AG08395 (cell line): Measurements from ENCODE around the gene ACOT13.
A peak's percentile ranks its signal among the peaks of the same experiment; 100 is the strongest.
"Not testable (repeated sequence)": the region's sequence is repeated elsewhere in the genome, so short reads cannot be mapped to it uniquely, and the experiment has no call there.

ENCODE experiments used
- DNase-seq: peaks from one replicate; pipeline ENCODE4 v3.0.0; 2012; ENCODE audit warnings: mixed read lengths, low spot score

The ACOT13 gene

GRCh38 chr6:24666641-24667377 lies at the start of gene ACOT13, which contains the start of gene TDP2:
Gene ACOT13, plus strand, starts transcription at chr6:24667077. Its CDS starts 187 bp downstream, at chr6:24667264.
Gene TDP2, minus strand, starts transcription at chr6:24666899. Its CDS starts 37 bp downstream, at chr6:24666862.
- DNase-seq: peak; percentile 99

DNA sequence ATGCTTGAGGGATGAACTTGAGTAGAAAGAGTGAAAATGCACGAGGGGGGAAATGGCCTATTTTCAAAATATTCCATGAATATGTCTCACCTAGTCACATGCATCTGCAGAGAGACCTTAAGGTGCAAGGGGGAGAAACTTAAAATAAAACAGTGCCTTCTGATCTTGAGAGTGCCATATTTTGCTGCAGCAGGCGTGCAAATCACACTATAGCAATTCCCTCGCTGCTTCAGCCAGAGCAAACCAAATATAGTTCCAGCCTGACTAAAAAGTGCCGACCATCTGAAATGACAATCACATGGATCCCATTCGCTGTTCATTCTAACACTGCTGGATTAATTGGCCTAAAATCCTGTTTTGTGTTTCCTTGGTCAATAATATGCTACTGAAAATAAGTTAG lies 47.2 kb upstream of the ACOT13 start:
- DNase-seq: no peak

- DNase-seq: no peak
These were observed 46.2 kb upstream of the ACOT13 start for GRCh38 chr6:24620637-24621036.

DNA sequence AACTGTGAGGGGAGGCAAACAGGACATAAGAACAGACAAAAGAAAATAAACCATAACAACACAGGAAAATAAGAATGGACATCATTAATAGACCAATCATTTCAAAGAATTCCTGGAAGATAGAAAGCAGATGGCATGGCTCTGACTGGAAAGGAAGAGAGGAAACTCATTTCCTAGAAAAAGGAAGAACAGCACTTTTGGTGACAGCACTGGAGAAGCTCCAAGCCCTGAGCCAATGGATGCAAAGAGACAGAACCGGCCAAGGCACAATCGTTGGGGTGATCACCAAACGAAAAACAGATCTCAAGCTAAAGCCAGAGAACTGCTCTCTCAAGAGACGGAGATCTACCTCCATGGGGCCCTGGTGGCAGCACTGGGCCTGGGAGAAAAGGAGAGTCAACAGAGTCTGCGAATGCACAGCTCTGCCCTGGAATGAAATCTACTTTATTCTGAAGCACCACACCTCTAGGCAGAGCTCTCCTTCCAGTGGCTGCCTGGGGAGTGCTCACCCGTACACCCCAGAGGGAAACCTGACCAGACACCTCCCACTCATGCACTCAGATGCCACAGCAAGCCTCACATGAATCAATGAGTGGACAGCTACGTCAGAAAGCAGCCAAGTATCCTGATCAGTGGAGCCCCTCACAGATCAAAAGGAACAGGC lies 45.1 kb upstream of the ACOT13 start:
- DNase-seq: no peak

DNA sequence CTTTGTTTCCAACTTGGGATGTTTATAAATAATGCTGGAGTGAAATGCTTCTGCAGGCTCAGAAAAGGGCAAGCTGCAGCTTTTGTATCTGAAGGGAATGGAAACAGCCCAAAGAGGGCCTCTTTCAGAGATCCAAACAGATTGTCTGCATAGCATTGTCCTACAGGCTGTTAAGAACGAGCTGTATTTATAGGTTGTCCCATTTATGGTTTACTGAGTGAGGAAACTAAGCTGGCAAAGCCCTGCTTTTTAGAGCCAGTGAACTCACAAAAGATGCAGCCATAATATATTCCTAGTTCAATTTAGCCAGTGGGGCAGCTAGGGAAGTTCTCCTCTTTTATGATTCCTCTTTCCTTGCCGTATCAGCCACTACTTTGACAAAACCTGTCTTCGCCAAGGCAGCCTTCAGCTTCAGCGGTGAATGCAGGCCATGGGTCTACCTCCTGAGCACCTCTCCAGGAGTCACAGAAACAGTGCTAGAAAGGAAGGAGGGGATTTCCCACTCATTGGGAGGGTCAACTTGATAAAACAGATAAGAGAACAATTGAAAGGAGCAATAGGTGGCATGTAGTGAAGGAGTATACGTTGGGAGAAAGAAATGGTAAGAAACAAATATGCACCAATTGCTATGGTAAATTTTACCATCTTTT lies 35.9 kb upstream of the ACOT13 start:
- no peak for DNase-seq

DNA sequence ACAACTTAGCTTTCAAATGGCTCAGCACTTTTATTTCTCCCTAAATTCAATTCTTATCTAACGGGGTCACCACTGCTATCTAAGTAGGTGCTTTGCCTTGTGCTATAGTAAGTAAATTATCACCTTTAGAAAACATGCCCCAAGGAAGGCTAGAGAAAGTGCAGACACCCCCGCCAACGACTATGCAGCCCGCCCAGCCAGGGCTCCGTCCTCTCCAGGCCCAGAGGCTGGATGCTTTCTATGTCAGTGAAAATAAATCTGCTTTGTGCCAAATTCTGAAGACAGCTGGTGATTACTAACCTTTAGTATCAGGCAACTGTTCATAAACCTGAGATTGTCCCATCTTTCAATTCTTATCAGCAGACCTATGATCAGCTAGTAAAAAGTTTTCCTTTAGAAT lies 35.2 kb upstream of the ACOT13 start:
- DNase-seq: no peak

GRCh38 chr6:24632573-24632972 lies 34.3 kb upstream of the ACOT13 start:
- DNase-seq: no peak

- DNase-seq: no peak
These were observed 30.2 kb upstream of the ACOT13 start for GRCh38 chr6:24636681-24637080.

- DNase-seq: no peak
These were observed 26.7 kb upstream of the ACOT13 start for GRCh38 chr6:24640166-24640565.

- not testable (repeated sequence) for DNase-seq
These were observed 26.2 kb upstream of the ACOT13 start for GRCh38 chr6:24640631-24641030.

DNA sequence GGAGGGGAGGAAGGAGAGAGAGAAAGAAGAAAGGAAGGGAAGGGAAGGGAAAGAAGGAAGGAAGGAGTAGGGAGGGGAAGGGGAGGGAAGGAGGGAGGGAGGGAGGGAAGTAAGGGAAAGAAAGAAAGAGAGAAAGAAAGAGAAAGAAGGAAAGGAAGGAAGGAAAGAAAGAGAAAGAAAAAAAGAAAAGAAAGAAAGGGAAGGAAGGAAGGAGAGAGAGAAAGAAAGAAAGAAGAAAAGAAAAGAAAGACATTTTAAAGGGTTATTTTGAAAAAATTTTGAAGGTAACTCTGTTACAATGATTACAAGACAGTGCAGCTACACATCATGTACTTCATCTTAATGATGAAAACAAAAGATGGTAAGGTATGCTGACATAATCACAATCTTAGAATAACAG lies 24.8 kb upstream of the ACOT13 start:
- DNase-seq: no peak

GRCh38 chr6:24643920-24644319 lies 23.0 kb upstream of the ACOT13 start:
- no peak for DNase-seq

DNA sequence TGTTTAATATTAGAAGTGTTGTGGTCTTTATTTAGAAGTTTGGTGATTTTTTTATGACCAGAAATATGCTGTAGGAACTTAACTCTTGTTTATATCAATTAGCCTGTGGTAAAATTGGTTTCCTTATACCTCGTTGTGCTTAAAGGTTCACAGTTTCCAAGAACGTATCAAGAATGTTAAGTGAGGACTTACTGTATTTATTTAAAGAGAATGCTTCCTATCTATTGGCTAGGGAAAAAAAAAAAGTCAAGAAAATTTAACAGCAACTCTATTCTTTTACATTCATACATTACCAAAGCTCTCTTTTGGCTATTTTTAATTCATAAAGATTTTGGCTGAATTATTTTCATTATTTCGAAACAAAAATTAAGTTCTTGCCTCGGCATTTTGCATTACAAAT lies 22.5 kb upstream of the ACOT13 start:
- DNase-seq: no peak

- DNase-seq: no peak
These were observed 20.1 kb upstream of the ACOT13 start for GRCh38 chr6:24646771-24647170.

GRCh38 chr6:24648276-24648675 lies 18.6 kb upstream of the ACOT13 start:
- no peak for DNase-seq

- no peak for DNase-seq
These were observed 17.2 kb upstream of the ACOT13 start for GRCh38 chr6:24649691-24650090.

DNA sequence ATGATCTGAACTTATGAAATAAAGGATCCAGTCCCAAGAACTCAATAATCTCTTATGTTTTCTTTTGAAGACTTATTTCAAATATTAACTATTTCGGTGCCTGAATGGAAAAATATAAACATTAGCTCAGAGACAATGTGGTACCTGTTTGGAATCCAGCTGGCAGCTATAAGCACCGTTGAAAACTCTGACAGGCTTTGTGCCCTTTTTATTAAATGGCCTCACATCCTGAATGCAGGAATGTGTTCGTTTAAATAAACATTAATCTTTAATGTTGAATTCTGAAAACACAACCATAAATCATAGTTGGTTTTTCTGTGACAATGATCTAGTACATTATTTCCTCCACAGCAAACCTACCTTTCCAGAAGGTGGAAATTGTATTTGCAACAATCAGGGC lies 16.5 kb upstream of the ACOT13 start:
- no peak for DNase-seq

DNA sequence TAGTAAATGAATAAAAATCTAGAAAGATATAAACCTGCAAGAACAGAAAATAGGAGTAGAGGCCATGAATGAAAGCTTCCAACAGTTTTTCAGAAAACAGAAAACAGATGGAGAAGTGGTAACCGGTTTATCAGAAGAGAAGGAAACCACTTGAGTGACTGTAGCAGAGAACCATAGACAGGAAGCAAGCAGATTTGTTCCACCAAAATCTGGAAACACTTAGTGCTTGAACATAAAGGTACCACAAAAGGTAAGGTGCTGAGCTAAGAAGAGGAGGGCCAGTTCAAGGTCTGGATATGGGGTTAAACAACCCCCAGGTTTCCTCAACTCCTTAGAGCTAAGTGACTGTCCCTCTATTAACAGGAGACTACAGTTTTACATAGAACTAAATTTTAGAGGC lies 11.7 kb upstream of the ACOT13 start:
- DNase-seq: no peak

DNA sequence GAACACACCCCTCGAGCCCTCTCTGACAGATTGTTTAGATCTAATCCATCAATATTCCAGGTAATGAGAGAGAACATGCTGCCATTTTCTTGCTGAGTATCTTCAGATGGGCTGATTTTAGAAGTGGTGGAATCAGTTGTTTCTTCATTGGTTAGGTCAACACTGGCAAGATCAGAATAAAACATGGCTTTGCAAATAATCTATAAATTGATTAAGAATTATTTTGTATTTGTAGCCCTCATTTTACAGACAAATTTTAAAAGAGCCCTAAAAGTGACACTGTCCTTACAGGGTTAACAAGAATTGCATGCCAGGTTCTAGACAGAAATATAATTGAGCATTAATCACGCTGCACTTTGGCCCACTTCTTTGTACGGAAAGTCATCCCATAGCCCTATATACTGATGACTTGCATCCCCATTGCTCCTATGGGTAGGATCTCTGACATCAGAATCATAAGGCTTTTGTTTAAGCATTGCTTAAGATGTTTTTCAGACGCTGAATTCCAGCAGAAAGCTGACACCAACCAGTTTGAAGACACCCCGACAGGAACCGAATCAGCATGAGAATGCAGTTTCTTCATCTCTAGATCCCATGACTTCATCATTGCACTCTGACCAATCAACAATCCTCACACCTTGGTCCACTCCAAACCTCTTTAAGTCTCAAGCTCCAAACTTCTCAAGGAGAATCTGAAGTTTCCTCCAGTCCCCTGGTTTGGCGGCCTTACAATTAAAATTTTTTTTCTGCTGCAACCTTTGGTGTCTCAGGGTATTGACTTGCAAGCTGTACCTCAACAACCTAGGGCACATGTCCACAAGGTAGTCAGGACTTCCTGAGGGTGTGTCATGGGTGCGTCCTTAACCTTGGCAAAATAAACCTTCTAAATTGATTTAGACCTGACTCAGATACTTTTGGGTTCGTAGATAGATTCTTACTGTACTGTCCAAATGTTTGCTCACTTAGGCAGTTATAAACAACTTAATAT lies 8.0 kb upstream of the ACOT13 start:
- peak; percentile 22 for DNase-seq

DNA sequence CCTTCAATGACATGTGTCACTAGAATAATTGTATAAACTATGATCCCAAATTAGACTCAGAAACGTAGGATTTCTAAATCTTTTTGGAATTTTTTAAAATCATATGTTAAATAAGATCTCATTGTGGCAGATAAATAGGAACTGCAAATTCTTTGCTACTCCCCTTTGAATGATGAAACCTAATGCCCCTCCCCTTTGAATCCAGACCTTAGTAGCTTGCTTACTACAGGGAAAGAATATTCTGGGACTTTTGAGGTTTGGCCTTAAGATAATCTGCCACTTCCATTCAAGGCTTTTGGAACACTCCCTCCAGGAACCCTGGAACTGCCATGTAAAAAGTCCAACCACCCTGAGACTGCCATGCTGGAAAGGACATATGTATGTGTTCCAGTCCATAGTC lies 7.3 kb upstream of the ACOT13 start:
- DNase-seq: no peak

GRCh38 chr6:24660105-24660504 lies 6.8 kb upstream of the ACOT13 start:
- no peak for DNase-seq

- not testable (repeated sequence) for DNase-seq
These were observed 5.1 kb upstream of the ACOT13 start for GRCh38 chr6:24661759-24662158.
